HEK293 (cell line): ENCODE results near the gene NFIX.

Experiments
- GLI4 ChIP-seq: fragments of 450-650 bp; formaldehyde crosslinking; IDR thresholded peaks from 2 replicates; pipeline ENCODE4 v1.5.1; 2016; ENCODE audit warnings: missing biosample characterization, missing genetic modification characterization
- HOXC10 ChIP-seq: sonication (generic); formaldehyde crosslinking; IDR thresholded peaks from 2 replicates; pipeline ENCODE4 v1.8.1; 2023; ENCODE audit warnings: mild to moderate bottlenecking, missing genetic modification reagents
- KLF8 ChIP-seq: fragments of 450-650 bp; formaldehyde crosslinking; IDR thresholded peaks from 2 replicates; pipeline ENCODE4 v1.5.1; 2016; ENCODE audit warnings: missing biosample characterization, missing genetic modification characterization
- KLF9 ChIP-seq: fragments of 450-650 bp; formaldehyde crosslinking; IDR thresholded peaks from 2 replicates; pipeline ENCODE4 v1.5.1; 2016; ENCODE audit warnings: missing biosample characterization, missing genetic modification characterization, low read depth
- SP2 ChIP-seq: fragments of 450-650 bp; formaldehyde crosslinking; IDR thresholded peaks from 2 replicates; pipeline ENCODE4 v1.5.1; 2016; ENCODE audit warnings: missing biosample characterization, missing genetic modification characterization
- WT1 ChIP-seq: fragments of 450-650 bp; formaldehyde crosslinking; IDR thresholded peaks from 2 replicates; pipeline ENCODE4 v1.5.1; 2016; ENCODE audit warnings: missing biosample characterization, missing genetic modification characterization
- YY1 ChIP-seq: fragments of 450-650 bp; formaldehyde crosslinking; IDR thresholded peaks from 2 replicates; pipeline ENCODE4 v1.5.1; 2018; ENCODE audit warnings: missing biosample characterization, missing genetic modification characterization
- ZFHX2 ChIP-seq: fragments of 450-650 bp; formaldehyde crosslinking; conservative IDR thresholded peaks from 2 replicates; pipeline ENCODE4 v1.5.1; 2016; ENCODE audit warnings: missing biosample characterization, missing genetic modification characterization
- ZFP69B ChIP-seq: fragments of 450-650 bp; formaldehyde crosslinking; IDR thresholded peaks from 2 replicates; pipeline ENCODE4 v1.5.1; 2016; ENCODE audit warnings: missing biosample characterization, missing genetic modification characterization
- ZNF138 ChIP-seq: fragments of 450-650 bp; formaldehyde crosslinking; IDR thresholded peaks from 2 replicates; pipeline ENCODE4 v1.5.1; 2016; ENCODE audit warnings: missing biosample characterization, missing genetic modification characterization, borderline replicate concordance
- ZNF175 ChIP-seq: fragments of 450-650 bp; formaldehyde crosslinking; IDR thresholded peaks from 2 replicates; pipeline ENCODE4 v1.5.1; 2016; ENCODE audit warnings: missing biosample characterization, missing genetic modification characterization
- ZNF311 ChIP-seq: fragments of 450-650 bp; formaldehyde crosslinking; IDR thresholded peaks from 2 replicates; pipeline ENCODE4 v1.5.1; 2017; ENCODE audit warnings: missing biosample characterization, missing genetic modification characterization, borderline replicate concordance
- ZNF350 ChIP-seq: fragments of 450-650 bp; formaldehyde crosslinking; IDR thresholded peaks from 2 replicates; pipeline ENCODE4 v1.5.0; 2017; ENCODE audit warnings: missing biosample characterization, mild to moderate bottlenecking, missing genetic modification characterization
- ZNF391 ChIP-seq: fragments of 450-650 bp; formaldehyde crosslinking; IDR thresholded peaks from 2 replicates; pipeline ENCODE4 v1.5.1; 2016; ENCODE audit warnings: low read depth, missing biosample characterization, missing genetic modification characterization, borderline replicate concordance
- ZNF521 ChIP-seq: fragments of 450-650 bp; formaldehyde crosslinking; IDR thresholded peaks from 2 replicates; pipeline ENCODE4 v1.5.1; 2017; ENCODE audit warnings: missing biosample characterization, mild to moderate bottlenecking, missing genetic modification characterization
- ZNF555 ChIP-seq: fragments of 450-650 bp; formaldehyde crosslinking; conservative IDR thresholded peaks from 2 replicates; pipeline ENCODE4 v1.5.1; 2017; ENCODE audit warnings: missing biosample characterization, mild to moderate bottlenecking, missing genetic modification characterization, inconsistent platforms
- ZNF585B ChIP-seq: fragments of 450-650 bp; formaldehyde crosslinking; IDR thresholded peaks from 2 replicates; pipeline ENCODE4 v1.5.1; 2016; ENCODE audit warnings: missing biosample characterization, missing genetic modification characterization
- ZNF596 ChIP-seq: fragments of 450-650 bp; IDR thresholded peaks from 2 replicates; pipeline ENCODE4 v1.5.0; 2018; ENCODE audit warnings: missing biosample characterization, mild to moderate bottlenecking, missing genetic modification characterization, moderate library complexity
- ZNF624 ChIP-seq: fragments of 450-650 bp; formaldehyde crosslinking; IDR thresholded peaks from 2 replicates; pipeline ENCODE4 v1.5.1; 2017; ENCODE audit warnings: missing biosample characterization, missing genetic modification characterization
- ZNF626 ChIP-seq: fragments of 450-650 bp; sonication (Bioruptor Pico); formaldehyde crosslinking; IDR thresholded peaks from 2 replicates; pipeline ENCODE4 v1.5.1; 2018; ENCODE audit warnings: missing biosample characterization, missing genetic modification characterization, inconsistent platforms
- ZNF654 ChIP-seq: fragments of 450-650 bp; formaldehyde crosslinking; IDR thresholded peaks from 2 replicates; pipeline ENCODE4 v1.5.1; 2016; ENCODE audit warnings: low read depth, missing biosample characterization, missing genetic modification characterization
- ZNF660 ChIP-seq: fragments of 450-650 bp; IDR thresholded peaks from 2 replicates; pipeline ENCODE4 v1.5.1; 2018; ENCODE audit warnings: missing biosample characterization, mild to moderate bottlenecking, missing genetic modification characterization
- ZNF670 ChIP-seq: fragments of 450-650 bp; formaldehyde crosslinking; IDR thresholded peaks from 2 replicates; pipeline ENCODE4 v1.5.1; 2016; ENCODE audit warnings: missing biosample characterization, missing genetic modification characterization, low read depth
- ZNF785 ChIP-seq: fragments of 450-650 bp; formaldehyde crosslinking; IDR thresholded peaks from 2 replicates; pipeline ENCODE4 v1.5.1; 2016; ENCODE audit warnings: missing biosample characterization, missing genetic modification characterization
- ZSCAN23 ChIP-seq: fragments of 450-650 bp; formaldehyde crosslinking; IDR thresholded peaks from 2 replicates; pipeline ENCODE4 v1.5.1; 2016; ENCODE audit warnings: missing biosample characterization, missing genetic modification characterization
- TF ChIP-seq, protein P1 (sequence below): fragments of 450-650 bp; IDR thresholded peaks from 2 replicates; pipeline ENCODE4 v1.5.1; 2018; ENCODE audit warnings: missing biosample characterization, missing genetic modification characterization
- TF ChIP-seq, protein P2 (sequence below): fragments of 450-650 bp; formaldehyde crosslinking; IDR thresholded peaks from 2 replicates; pipeline ENCODE4 v1.5.1; 2017; ENCODE audit warnings: missing biosample characterization, mild to moderate bottlenecking, missing genetic modification characterization, moderate library complexity
- TF ChIP-seq, protein P3 (sequence below): fragments of 450-650 bp; IDR thresholded peaks from 2 replicates; pipeline ENCODE4 v1.5.1; 2018; ENCODE audit warnings: missing biosample characterization, mild to moderate bottlenecking, missing genetic modification characterization
- TF ChIP-seq, protein P4 (sequence below): fragments of 450-650 bp; formaldehyde crosslinking; IDR thresholded peaks from 2 replicates; pipeline ENCODE4 v1.5.1; 2016; ENCODE audit warnings: missing biosample characterization, missing genetic modification characterization
- TF ChIP-seq, protein P5 (sequence below): fragments of 450-650 bp; formaldehyde crosslinking; IDR thresholded peaks from 2 replicates; pipeline ENCODE4 v1.5.1; 2016; ENCODE audit warnings: missing biosample characterization, missing genetic modification characterization
- TF ChIP-seq, protein P6 (sequence below): fragments of 450-650 bp; formaldehyde crosslinking; IDR thresholded peaks from 2 replicates; pipeline ENCODE4 v1.5.1; 2017; ENCODE audit warnings: missing biosample characterization, missing genetic modification characterization

The NFIX gene

DNA sequence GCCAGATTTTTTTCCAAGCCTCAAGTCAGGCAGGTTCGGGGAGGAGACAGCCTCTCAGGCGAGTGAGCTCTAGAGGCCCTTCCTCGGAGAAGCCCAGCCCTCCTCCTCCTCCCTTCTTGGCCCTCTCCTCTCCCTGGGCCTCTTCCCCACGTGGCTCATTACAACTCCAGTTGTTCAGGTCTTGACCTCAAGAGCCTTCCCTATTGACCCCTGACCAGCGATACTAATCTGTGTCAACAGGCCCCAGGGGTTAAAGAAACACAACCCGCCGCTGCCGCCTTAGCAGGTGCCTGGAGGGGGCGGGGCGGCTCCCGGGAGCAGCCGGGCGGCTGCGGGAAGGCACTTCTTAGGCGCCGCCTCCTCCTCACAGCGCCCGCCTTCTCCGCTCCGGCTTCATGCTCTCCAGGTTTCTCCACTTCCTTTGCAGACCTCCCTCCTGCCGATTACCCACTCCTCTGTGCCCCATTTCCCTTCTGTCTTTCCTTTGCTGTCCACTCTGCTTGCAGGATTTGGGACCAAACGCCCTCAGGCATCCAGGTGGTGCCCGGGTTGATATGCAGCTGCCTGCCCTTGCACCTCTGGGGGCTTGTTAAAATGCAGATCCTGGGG lies 56.4 kb downstream of the NFIX start (continued):
- TF ChIP-seq KLF9 (tag by site-specific recombination) (peak; percentile 89), ZNF175 (tag by site-specific recombination) (no peak), ZNF626 (tag by site-specific recombination) (no peak), YY1 (tag by site-specific recombination) (no peak), ZNF311 (tag by site-specific recombination) (no peak), ZNF585B (tag by site-specific recombination) (no peak), HOXC10 (no peak), ZNF785 (tag by site-specific recombination) (no peak), ZSCAN23 (tag by site-specific recombination) (peak; percentile 41; the same call in 1 of the 2 replicates), ZNF350 (no peak), GLI4 (no peak), ZNF624 (tag by site-specific recombination) (no peak), KLF8 (tag by site-specific recombination) (0 out of 2 replicates have a peak, but pooled peaks have one; percentile 39), ZNF654 (tag by site-specific recombination) (no peak), ZNF596 (tag by site-specific recombination) (no peak), SP2 (tag by site-specific recombination) (peak; percentile 78), ZNF521 (no peak), ZNF555 (tag by site-specific recombination) (no peak), ZNF660 (no peak), ZNF670 (tag by site-specific recombination) (no peak), ZNF138 (tag by site-specific recombination) (no peak), WT1 (tag by site-specific recombination) (peak; percentile 92), ZFHX2 (peak; percentile 58), ZFP69B (peak; percentile 62; the same call in 1 of the 2 replicates), ZNF391 (tag by site-specific recombination) (0 out of 2 replicates have a peak, but pooled peaks have one; percentile 70)
- TF ChIP-seq, protein P1, sequence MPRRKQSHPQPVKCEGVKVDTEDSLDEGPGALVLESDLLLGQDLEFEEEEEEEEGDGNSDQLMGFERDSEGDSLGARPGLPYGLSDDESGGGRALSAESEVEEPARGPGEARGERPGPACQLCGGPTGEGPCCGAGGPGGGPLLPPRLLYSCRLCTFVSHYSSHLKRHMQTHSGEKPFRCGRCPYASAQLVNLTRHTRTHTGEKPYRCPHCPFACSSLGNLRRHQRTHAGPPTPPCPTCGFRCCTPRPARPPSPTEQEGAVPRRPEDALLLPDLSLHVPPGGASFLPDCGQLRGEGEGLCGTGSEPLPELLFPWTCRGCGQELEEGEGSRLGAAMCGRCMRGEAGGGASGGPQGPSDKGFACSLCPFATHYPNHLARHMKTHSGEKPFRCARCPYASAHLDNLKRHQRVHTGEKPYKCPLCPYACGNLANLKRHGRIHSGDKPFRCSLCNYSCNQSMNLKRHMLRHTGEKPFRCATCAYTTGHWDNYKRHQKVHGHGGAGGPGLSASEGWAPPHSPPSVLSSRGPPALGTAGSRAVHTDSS = peak; percentile 84
- TF ChIP-seq, protein P2, sequence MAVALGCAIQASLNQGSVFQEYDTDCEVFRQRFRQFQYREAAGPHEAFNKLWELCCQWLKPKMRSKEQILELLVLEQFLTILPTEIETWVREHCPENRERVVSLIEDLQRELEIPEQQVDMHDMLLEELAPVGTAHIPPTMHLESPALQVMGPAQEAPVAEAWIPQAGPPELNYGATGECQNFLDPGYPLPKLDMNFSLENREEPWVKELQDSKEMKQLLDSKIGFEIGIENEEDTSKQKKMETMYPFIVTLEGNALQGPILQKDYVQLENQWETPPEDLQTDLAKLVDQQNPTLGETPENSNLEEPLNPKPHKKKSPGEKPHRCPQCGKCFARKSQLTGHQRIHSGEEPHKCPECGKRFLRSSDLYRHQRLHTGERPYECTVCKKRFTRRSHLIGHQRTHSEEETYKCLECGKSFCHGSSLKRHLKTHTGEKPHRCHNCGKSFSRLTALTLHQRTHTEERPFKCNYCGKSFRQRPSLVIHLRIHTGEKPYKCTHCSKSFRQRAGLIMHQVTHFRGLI (tag by site-specific recombination) = peak; percentile 64; the same call in 1 of the 2 replicates
- TF ChIP-seq, protein P3, sequence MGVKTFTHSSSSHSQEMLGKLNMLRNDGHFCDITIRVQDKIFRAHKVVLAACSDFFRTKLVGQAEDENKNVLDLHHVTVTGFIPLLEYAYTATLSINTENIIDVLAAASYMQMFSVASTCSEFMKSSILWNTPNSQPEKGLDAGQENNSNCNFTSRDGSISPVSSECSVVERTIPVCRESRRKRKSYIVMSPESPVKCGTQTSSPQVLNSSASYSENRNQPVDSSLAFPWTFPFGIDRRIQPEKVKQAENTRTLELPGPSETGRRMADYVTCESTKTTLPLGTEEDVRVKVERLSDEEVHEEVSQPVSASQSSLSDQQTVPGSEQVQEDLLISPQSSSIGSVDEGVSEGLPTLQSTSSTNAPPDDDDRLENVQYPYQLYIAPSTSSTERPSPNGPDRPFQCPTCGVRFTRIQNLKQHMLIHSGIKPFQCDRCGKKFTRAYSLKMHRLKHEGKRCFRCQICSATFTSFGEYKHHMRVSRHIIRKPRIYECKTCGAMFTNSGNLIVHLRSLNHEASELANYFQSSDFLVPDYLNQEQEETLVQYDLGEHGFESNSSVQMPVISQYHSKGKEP = peak; percentile 57; the same call in 1 of the 2 replicates
- TF ChIP-seq, protein P4, sequence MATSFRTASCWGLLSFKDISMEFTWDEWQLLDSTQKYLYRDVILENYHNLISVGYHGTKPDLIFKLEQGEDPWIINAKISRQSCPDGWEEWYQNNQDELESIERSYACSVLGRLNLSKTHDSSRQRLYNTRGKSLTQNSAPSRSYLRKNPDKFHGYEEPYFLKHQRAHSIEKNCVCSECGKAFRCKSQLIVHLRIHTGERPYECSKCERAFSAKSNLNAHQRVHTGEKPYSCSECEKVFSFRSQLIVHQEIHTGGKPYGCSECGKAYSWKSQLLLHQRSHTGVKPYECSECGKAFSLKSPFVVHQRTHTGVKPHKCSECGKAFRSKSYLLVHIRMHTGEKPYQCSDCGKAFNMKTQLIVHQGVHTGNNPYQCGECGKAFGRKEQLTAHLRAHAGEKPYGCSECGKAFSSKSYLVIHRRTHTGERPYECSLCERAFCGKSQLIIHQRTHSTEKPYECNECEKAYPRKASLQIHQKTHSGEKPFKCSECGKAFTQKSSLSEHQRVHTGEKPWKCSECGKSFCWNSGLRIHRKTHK = no peak
- TF ChIP-seq, protein P5, sequence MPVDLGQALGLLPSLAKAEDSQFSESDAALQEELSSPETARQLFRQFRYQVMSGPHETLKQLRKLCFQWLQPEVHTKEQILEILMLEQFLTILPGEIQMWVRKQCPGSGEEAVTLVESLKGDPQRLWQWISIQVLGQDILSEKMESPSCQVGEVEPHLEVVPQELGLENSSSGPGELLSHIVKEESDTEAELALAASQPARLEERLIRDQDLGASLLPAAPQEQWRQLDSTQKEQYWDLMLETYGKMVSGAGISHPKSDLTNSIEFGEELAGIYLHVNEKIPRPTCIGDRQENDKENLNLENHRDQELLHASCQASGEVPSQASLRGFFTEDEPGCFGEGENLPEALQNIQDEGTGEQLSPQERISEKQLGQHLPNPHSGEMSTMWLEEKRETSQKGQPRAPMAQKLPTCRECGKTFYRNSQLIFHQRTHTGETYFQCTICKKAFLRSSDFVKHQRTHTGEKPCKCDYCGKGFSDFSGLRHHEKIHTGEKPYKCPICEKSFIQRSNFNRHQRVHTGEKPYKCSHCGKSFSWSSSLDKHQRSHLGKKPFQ (tag by site-specific recombination) = peak; percentile 53; the same call in 1 of the 2 replicates
- TF ChIP-seq, protein P6, sequence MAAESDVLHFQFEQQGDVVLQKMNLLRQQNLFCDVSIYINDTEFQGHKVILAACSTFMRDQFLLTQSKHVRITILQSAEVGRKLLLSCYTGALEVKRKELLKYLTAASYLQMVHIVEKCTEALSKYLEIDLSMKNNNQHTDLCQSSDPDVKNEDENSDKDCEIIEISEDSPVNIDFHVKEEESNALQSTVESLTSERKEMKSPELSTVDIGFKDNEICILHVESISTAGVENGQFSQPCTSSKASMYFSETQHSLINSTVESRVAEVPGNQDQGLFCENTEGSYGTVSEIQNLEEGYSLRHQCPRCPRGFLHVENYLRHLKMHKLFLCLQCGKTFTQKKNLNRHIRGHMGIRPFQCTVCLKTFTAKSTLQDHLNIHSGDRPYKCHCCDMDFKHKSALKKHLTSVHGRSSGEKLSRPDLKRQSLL (tag by site-specific recombination) = peak; percentile 32; the same call in 1 of the 2 replicates
